DMS153 (cell line): ENCODE measurements around the gene TUBA3C.

Experiments
- DNase-seq: peaks from one replicate; lab custom pipeline; 2025; lab: John Stamatoyannopoulos, UW

Gene TUBA3C

DNA sequence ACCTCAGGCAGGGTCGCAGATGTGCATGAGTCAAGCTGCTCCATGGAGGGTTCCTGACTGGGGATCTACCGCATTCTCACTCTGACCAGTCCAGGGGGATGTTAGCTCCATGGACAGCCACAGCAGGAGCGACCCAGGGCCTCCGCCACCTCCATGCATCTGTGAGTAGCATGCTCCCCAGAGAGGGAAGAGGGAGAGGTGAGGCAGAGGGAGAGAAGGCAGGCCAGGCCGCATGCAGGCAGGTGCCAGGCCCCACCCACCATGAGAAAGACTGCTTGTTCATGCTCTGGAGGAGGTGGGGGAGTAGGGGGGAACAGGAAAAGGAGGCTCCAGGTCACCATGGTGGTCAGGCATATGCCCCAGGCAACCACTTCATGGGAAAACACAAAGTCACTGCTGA, 20.3 kb downstream of the TUBA3C start:
- no peak for DNase-seq

GRCh38 chr13:19159761-19160420, 21.7 kb downstream of the TUBA3C start:
- DNase-seq, result no peak

DNA sequence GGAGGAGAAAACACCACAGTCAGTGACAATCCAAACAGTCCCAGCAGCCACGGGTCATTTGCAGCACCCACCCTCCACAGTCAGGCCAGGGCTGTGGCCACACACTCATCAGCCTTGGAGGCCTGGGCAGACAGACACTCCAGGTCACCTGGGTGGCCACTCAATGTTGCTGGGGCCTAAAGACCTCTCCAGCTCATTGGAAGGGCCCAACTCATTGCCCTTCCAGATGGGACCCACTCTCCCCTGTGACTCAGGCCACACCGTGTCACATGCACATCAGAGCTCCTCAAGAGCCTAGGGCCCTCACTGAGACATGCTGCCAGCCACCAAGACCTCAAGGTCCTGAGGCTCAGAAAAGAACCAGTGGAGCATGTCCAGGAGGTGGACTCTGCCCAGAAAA, 22.4 kb downstream of the TUBA3C start:
- DNase-seq, result no peak

- DNase-seq, result no peak
Measured at GRCh38 chr13:19158526-19159174, 23.0 kb downstream of the TUBA3C start.

GRCh38 chr13:19158006-19158405, 23.6 kb downstream of the TUBA3C start:
- no peak for DNase-seq

- DNase-seq, result no peak
Measured at GRCh38 chr13:19157461-19157860, 24.2 kb downstream of the TUBA3C start.

- no peak for DNase-seq
Measured at GRCh38 chr13:19156013-19156825, 25.4 kb downstream of the TUBA3C start.

GRCh38 chr13:19155321-19155861, 26.2 kb downstream of the TUBA3C start:
- no peak for DNase-seq

- no peak for DNase-seq
Measured at GRCh38 chr13:19154843-19155242, 26.8 kb downstream of the TUBA3C start.

GRCh38 chr13:19153782-19154450, 27.7 kb downstream of the TUBA3C start:
- peak; percentile 5 for DNase-seq

DNA sequence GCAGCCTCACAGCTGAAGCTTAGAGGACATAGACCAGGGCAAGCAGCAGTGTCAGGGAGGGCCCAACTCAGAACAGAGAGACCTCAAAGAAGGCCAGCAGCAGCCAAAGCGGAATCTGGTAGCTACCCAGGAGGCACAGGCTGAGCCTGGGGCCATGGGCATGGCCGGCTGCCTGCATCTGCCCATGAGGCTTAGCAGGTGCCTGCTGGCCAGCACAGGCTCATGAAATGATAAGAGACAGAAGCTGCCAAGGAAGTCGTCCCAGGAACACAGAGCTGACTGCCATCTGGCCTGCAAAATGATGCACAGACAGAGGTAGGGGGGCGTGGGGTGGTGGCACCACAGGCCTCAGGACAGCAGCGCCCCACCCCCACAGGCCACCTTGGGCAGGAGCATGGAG, 29.2 kb downstream of the TUBA3C start:
- DNase-seq, result no peak

- DNase-seq, result no peak
Measured at GRCh38 chr13:19151581-19152263, 29.9 kb downstream of the TUBA3C start.

GRCh38 chr13:19150712-19151228, 30.9 kb downstream of the TUBA3C start:
- no peak for DNase-seq

DNA sequence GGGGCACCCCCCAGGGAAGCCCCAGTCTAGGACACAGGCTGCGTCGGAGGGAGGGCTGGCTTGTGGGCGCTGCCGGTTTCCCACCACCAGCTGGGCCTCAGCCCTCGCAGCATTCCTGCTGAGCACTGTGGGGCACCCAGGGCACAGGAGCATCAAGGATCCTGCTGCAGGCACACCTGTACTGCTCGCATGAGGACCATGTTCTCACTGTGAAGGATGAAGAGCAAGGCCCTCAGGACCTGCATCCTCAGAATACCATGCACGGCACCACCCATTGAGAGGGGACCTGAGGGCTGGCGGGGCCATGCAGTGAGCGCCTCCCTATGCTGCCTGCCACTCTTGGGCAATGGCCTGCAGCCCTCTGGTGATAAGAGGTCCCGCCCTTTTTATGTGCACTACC, 31.4 kb downstream of the TUBA3C start:
- no peak for DNase-seq

- DNase-seq, result no peak
Measured at GRCh38 chr13:19148561-19148960, 33.1 kb downstream of the TUBA3C start.
